ENCODE measurements around the gene SLC25A10.

GRCh38 chr17:81735264-81736102 lies 23.4 kb downstream of the SLC25A10 start:
- no peak for TF ChIP-seq CTCF (conservative IDR thresholded peaks at IDR 0.05; ENCODE audit: low read depth, low read length)
- TF ChIP-seq EZH2 (IDR thresholded peaks at IDR 0.05; ENCODE audit: low read length, unreplicated experiment), result no peak
- TF ChIP-seq EZH2phosphoT487 (IDR thresholded peaks at IDR 0.05; ENCODE audit: borderline replicate concordance, low read length), result no peak

All from PC-3 (cell line).